NB4 (cell line): ENCODE results near the gene RGS14.

Experiments used
- MYC ChIP-seq: IDR thresholded peaks from 2 replicates; pipeline ENCODE4 v1.6.1; 2011; ENCODE audit warnings: low read depth, low read length
- POLR2A ChIP-seq: IDR thresholded peaks from 2 replicates; pipeline ENCODE4 v1.6.1; 2011; ENCODE audit warnings: mild to moderate bottlenecking; ENCODE audit not compliant: insufficient read length; ENCODE audit errors: extremely low read depth
- TF ChIP-seq, protein P1 (sequence below): IDR thresholded peaks from one replicate; pipeline ENCODE4 v1.5.1; 2012; ENCODE audit warnings: low read depth, low read length

GRCh38 chr5:177372910-177373309 lies 15.2 kb downstream of the RGS14 start:
- TF ChIP-seq, protein P1, sequence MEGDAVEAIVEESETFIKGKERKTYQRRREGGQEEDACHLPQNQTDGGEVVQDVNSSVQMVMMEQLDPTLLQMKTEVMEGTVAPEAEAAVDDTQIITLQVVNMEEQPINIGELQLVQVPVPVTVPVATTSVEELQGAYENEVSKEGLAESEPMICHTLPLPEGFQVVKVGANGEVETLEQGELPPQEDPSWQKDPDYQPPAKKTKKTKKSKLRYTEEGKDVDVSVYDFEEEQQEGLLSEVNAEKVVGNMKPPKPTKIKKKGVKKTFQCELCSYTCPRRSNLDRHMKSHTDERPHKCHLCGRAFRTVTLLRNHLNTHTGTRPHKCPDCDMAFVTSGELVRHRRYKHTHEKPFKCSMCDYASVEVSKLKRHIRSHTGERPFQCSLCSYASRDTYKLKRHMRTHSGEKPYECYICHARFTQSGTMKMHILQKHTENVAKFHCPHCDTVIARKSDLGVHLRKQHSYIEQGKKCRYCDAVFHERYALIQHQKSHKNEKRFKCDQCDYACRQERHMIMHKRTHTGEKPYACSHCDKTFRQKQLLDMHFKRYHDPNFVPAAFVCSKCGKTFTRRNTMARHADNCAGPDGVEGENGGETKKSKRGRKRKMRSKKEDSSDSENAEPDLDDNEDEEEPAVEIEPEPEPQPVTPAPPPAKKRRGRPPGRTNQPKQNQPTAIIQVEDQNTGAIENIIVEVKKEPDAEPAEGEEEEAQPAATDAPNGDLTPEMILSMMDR = no peak
- TF ChIP-seq POLR2A (no peak), MYC (no peak)
